AG09319 (cell line): Measurements from ENCODE around the gene SLC24A4.

Experiments
- DNase-seq: peaks from one replicate; pipeline ENCODE4 v3.0.0-alpha.2; 2010; ENCODE audit warnings: low read depth; ENCODE audit errors: extremely low read depth
- TF ChIP-seq, protein P1 (sequence below): IDR thresholded peaks from 2 replicates; pipeline ENCODE4 v1.5.1; 2011; ENCODE audit warnings: low read depth, mild to moderate bottlenecking, inconsistent platforms, low read length, moderate library complexity

SLC24A4 gene

DNA sequence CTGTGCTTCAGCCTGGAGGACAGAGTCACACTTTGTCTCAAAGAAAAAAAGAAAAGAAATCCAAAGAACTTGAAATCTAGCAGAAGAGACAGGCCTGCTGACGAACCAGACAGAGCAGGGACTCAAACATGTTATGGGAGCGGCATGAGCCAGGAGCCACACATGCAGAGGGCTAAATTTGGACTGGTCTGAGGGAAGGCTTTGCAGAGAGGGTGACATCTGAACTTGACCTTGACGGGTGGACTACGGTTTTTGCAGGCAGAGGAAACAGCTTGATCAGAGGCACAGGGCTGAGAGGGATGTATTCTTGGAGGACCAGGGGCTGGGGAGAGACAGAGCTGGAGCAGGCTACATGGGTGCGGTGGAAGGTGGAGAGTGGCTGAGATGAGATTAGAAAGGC, 20.5 kb upstream of the SLC24A4 start:
- DNase-seq = no peak
- TF ChIP-seq, protein P1, sequence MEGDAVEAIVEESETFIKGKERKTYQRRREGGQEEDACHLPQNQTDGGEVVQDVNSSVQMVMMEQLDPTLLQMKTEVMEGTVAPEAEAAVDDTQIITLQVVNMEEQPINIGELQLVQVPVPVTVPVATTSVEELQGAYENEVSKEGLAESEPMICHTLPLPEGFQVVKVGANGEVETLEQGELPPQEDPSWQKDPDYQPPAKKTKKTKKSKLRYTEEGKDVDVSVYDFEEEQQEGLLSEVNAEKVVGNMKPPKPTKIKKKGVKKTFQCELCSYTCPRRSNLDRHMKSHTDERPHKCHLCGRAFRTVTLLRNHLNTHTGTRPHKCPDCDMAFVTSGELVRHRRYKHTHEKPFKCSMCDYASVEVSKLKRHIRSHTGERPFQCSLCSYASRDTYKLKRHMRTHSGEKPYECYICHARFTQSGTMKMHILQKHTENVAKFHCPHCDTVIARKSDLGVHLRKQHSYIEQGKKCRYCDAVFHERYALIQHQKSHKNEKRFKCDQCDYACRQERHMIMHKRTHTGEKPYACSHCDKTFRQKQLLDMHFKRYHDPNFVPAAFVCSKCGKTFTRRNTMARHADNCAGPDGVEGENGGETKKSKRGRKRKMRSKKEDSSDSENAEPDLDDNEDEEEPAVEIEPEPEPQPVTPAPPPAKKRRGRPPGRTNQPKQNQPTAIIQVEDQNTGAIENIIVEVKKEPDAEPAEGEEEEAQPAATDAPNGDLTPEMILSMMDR = no peak

DNA sequence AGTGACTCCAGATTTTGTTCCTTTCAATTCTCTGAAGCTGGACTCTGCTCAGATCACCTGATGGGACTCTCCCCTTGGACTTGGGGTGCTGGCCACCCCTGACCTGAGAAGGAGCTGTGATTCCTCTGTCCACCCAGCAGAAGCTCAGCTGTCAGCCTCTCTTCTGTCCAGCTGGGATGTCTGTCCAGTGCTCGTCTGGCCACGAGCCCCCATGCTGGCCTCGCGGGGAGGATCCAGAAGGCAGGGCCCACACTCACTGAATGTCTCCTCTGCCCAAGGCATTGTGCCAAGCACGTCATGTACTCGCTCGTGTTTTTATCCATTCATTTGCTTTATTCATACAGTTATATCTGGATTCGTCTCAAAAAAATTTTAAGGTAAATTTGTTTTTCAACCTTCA, 14.2 kb upstream of the SLC24A4 start:
- no peak for DNase-seq
- TF ChIP-seq, protein P1 = no peak

DNA sequence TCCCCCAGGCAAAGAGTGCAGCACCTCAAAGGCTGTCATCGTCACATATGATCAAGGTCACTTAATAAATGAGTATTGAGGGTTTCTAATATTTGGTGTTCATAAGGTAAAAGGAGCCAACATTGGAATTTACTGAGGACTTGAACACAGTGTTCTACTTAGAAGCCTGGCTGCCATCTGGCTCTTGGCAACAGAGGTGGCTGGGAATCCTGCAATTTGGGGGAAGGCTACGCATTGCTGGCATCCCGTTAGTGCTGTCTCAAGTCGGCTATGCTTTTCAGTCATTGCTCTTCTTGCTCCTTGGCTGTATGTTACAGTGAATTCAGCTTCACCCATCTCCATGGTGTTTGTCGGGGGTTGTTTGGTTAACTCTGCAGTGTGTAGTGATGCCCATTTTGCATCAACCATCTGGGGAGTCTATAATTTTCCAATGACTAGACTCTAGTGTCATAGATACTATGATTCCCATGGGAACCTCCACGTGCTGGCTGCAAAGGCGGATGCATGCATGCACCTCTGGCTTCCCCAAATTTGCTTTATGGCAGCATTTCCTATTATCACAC, 12.9 kb upstream of the SLC24A4 start:
- no peak for DNase-seq
- TF ChIP-seq, protein P1 = no peak

DNA sequence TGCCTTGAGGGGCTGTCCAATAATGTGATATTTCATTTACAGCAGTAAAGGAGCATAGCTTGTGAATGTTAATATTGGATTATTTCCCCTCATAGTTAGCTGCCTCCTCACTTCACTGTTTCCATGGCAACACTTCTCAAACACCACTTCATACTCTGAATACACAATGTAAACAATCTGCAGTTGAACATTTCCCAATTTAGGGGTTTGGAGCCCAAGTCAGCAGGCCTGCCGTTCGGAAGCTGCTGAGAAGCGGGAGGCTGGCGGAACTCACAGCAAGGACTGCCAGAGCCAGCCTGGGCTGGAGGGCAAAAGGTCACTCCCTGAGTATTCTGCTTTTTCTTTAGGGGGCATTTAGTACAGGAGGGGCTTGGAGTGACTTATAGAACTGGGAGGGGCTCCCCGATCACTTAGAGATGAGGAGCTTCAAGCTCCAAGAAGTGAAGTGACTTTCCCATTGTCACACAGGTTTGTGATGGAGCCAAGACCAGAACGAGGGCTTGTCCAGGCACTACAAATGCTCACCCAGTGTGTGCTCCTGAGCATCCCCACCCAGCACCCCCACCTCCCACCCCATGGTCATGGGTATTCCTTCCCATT, 12.1 kb upstream of the SLC24A4 start:
- TF ChIP-seq, protein P1 = no peak
- DNase-seq = no peak

DNA sequence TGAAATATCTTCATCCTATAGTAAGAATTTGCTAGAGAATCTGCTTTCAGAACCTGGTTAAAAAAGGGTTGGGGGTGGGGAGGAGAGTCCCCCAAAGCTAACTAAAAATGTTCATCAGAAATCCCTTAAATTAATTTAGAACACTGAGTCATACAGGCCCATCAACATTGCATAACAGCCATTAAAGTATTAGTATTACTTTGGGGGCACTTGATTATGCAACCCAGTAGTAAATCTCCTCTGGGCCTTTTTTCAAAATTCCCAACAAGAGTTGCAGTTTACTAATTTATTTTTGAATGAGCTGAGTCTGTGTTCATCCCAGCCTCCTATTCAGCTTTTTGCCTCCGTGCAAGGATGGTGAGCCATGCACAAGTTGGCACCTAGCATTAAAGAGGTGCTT, 8.8 kb upstream of the SLC24A4 start:
- TF ChIP-seq, protein P1 = no peak
- no peak for DNase-seq

DNA sequence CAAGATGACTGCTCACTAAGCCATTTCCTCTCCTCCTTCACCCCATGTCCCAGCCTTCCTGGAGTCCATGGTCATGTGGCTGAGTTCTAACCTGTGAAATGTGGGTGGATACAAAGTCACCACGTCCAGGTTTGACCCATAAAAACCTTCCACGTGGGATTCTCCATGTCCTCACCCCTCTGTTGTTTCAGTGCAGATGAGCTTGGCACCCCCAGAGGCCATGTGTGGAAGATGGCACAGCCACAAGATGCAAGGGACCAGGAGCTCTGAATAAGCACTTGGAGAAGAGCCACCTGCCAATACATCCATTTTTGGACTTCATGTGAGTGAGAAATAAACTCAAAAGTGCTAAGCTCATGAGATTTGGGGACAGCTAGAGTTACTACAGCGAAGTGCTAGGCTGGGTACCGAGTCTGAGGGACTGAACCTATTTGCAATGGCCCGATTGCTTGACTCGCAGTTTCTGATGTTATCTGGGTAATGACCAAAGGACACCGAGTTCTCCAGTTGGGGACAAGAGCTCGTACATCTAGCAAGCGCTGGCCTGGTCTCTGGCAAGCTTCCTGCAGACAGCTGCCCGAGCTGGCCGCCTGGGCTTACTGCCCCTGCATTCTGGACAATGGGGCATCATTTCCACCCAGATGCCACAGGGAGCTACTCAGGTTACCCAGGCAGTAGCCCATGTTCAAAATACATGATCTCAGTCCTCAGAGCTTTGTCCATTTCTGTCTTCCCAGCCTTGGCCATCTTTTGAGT, 7.7 kb upstream of the SLC24A4 start:
- TF ChIP-seq, protein P1 = no peak
- DNase-seq = no peak

DNA sequence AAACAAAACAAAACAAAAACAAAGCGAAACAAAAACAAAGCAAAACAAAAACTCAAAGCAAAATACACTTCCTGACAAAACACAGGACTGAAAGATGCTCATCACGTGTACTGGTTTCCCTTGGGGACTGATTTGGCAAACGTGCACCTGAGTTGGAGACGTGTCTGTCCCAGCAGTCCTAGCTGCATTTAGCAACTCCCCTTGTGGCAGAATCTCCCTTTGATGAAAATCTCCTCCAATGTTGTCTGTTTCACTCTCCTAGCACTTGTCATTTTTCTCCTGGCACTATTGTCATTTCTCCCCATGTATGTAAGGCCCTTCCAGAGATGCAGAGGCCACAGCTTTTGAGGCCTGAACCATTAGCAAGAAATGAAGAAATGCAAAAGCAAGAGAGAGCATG, 6.8 kb upstream of the SLC24A4 start:
- no peak for DNase-seq
- TF ChIP-seq, protein P1 = no peak
